Large intestine (tissue), 3 donors: ENCODE data around the gene ACTL10. TPM values are rescaled to one million over a fixed set of nuclear protein-coding genes. Genes with fewer than 3 reads are reported as not detected.

ENCODE experiments used
- DNase-seq, 2 donors: peaks; one replicate each; pipeline versions ENCODE4 v3.0.0 to v3.0.0-alpha.2; 2013
- H3K27ac ChIP-seq: one replicate; pipeline ENCODE4 v1.5.1; 2013; ENCODE audit warnings: low read length
- H3K27me3 ChIP-seq: 2 replicates; pipeline ENCODE4 v1.6.1; 2013; ENCODE audit warnings: low read length; ENCODE audit not compliant: control insufficient read depth, insufficient read depth
- H3K36me3 ChIP-seq: 2 replicates; pipeline ENCODE4 v1.6.1; 2013; ENCODE audit warnings: low read length; ENCODE audit not compliant: control insufficient read depth, insufficient read depth
- H3K4me1 ChIP-seq: one replicate; pipeline ENCODE4 v1.6.1; 2013; ENCODE audit warnings: low read length; ENCODE audit not compliant: control insufficient read depth, insufficient read depth
- H3K4me3 ChIP-seq: one replicate; pipeline ENCODE4 v1.5.1; 2013; ENCODE audit warnings: low read length
- H3K9me3 ChIP-seq: one replicate; pipeline ENCODE4 v1.6.1; 2013; ENCODE audit warnings: mild to moderate bottlenecking, low read depth, low read length, moderate library complexity; ENCODE audit not compliant: control insufficient read depth
- WGBS: methylation state at CpG from one replicate; pipeline ENCODE4 v1.1.5; 2013; ENCODE audit warnings: low lambda C conversion rate; ENCODE audit not compliant: insufficient coverage; 5-methylcytosine and 5-hydroxymethylcytosine counted together
- polyA plus RNA-seq: library from polyadenylated mRNA; unstranded; fragments of 120-200 nt; gene quantifications from one replicate; pipeline ENCODE4 v1.2.1, GENCODE V29; 2013

The ACTL10 gene
- polyA plus RNA-seq, 1 donor = 1.4 TPM

DNA sequence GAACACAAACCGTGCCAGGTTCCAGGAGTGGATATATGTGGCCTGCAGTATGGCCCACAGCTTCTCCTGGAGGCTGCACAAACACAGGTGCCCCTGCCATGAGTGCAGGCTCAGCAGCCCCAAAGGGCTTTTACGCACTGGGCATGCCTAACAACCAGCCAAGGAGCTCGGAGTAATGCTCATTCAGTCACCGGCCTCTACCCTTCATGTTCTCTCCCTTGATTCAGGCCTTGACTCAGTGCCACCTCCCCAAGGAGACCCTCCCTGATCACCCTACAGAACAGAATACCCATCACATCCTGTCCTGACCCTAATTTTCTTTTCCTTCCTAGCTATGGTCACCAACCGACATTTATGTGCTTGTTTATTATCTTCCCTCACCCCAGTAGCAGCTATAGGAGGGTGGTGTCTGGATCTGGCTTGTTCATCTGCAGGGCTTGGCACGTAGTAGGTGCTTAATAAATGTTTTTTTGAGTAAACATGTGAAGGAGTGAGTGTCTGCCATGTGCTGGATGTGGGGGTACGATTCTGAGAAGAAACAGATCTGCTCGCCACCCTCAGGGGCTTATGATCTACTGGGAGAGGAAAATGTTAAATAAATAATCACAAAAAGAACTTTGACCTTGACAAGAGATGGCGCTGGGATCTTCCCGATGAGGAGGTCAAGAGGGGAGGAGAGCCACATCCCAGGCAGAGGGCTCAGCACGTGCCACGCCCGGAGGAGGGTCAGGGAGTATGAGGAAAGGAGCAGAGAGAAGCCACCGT is 44.1 kb downstream of the ACTL10 start:
- no peak overlapping the region for H3K4me3 ChIP-seq
- 61% methylated on average over 2 of the region's 14 CpGs for WGBS

DNA sequence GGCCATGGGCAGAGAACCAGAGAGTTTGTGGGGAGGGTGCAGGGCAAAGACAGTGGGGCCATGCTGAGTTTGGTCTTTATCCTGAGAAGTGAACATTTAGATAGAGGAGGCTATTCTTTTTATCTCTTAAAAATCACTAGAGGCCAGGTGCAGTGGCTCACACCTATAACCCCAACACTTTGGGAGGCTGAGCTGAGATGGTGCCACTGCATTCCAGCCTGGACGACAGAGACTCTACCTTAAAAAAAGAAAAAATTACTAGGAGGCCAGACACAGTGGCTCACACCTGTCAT is 44.6 kb downstream of the ACTL10 start:
- no CpG with 5 or more reads among the region's 1 CpG for WGBS
- H3K36me3 ChIP-seq = peaks cover 38% of the 10 kb centered on the region
- no peak overlapping the region for H3K4me3 ChIP-seq
- DNase-seq = no peak
- H3K4me1 ChIP-seq = no peaks in the 10 kb centered on the region
- H3K27me3 ChIP-seq = no peaks in the 10 kb centered on the region
- H3K9me3 ChIP-seq = no peaks in the 10 kb centered on the region
- H3K27ac ChIP-seq = no peak overlapping the region

More for the DNA sequence above, 44.1 kb downstream of the ACTL10 start:
- no peaks in the 10 kb centered on the region for H3K9me3 ChIP-seq
- H3K4me1 ChIP-seq = no peaks in the 10 kb centered on the region
- H3K36me3 ChIP-seq = peaks cover 42% of the 10 kb centered on the region
- H3K27me3 ChIP-seq = no peaks in the 10 kb centered on the region
- DNase-seq = no peak
- no peak overlapping the region for H3K27ac ChIP-seq

DNA sequence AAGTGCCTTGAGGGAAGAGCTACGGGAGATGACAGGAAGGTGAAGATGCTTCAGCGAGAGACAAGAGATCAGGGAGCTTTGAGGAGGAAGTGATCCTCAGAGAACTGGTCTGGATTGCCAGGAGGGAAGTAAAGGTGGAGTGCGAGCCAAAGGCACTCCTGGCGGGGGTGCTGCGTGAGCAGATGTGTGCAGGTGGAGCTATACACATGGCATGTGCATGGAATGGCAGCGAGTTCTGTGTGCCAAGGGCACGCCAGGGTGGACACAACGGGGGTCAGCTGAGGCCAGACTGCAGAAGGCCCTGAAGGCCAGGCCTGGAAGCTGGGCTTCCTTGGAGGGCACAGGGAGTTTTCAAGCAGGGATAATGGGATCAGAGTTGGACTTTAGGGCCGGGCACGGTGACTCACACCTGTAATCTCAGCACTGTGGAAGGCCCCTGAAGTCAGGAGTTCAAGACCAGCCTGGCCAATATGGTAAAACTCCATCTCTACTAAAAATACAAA is 47.2 kb downstream of the ACTL10 start:
- H3K4me3 ChIP-seq = no peak overlapping the region
- no peaks in the 10 kb centered on the region for H3K4me1 ChIP-seq
- no CpG with 5 or more reads among the region's 10 CpGs for WGBS
- no peaks in the 10 kb centered on the region for H3K27me3 ChIP-seq
- no peak for DNase-seq
- H3K27ac ChIP-seq = no peak overlapping the region
- H3K9me3 ChIP-seq = no peaks in the 10 kb centered on the region
- H3K36me3 ChIP-seq = peaks cover 25% of the 10 kb centered on the region

DNA sequence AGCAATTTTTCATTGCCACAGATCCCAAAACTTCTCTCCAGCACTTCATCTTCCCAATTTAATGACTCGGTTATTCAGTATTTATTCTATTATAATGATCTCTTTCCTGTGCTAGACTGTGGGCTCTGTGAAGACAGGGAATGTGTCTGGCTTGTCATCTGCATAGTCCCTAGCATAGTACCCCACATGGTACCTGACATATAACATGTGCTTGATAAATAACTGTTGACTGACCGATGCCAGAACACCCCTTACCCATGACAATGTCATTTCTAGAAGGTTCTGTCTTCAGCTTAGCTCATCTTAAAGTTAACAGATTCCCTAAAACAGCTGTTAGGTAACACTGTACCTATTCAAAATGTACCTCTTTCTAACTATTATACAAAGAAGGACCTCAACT is 49.8 kb downstream of the ACTL10 start:
- no peak for DNase-seq
- no peak overlapping the region for H3K27ac ChIP-seq
- H3K36me3 ChIP-seq = peaks cover 19% of the 10 kb centered on the region
- 100% methylated on average over 1 of the region's 2 CpGs for WGBS
- peaks cover 8% of the 10 kb centered on the region for H3K4me1 ChIP-seq
- no peak overlapping the region for H3K4me3 ChIP-seq
- H3K27me3 ChIP-seq = no peaks in the 10 kb centered on the region
- H3K9me3 ChIP-seq = no peaks in the 10 kb centered on the region

Other genes with a start within 250 kb of the ACTL10 start
- gene SNTA1, start 223.2 kb upstream of the ACTL10 start, polyA plus RNA-seq = 9.2 TPM
- gene CBFA2T2, start 176.8 kb upstream of the ACTL10 start, polyA plus RNA-seq = 29.1 TPM
- gene C20orf144, start 4.6 kb upstream of the ACTL10 start, polyA plus RNA-seq = 0.34 TPM
- gene NECAB3, start 7.5 kb downstream of the ACTL10 start, polyA plus RNA-seq = 27.8 TPM
- 8.5 TPM for gene E2F1, start 19.4 kb downstream of the ACTL10 start, polyA plus RNA-seq
- gene PXMP4, start 53.4 kb downstream of the ACTL10 start, polyA plus RNA-seq = 10.2 TPM
- 3.3 TPM for gene ZNF341, start 65.1 kb downstream of the ACTL10 start, polyA plus RNA-seq
- gene CHMP4B, start 144.4 kb downstream of the ACTL10 start, polyA plus RNA-seq = 98.5 TPM